D721Med (cell line): ENCODE results near the gene HRH2.
A peak's percentile ranks its signal among the peaks of the same experiment; 100 is the strongest.

Experiments
- DNase-seq: peaks from one replicate; pipeline ENCODE4 v3.0.0; 2011; ENCODE audit warnings: low spot score; ENCODE audit not compliant: insufficient read length
- FAIRE-seq: peaks from 2 replicates; lab custom pipeline; 2011; peaks lifted over from hg19 to GRCh38; lab: Jason Lieb, UNC
- TF ChIP-seq, protein P1 (sequence below): IDR thresholded peaks from 2 replicates; pipeline ENCODE4 v1.5.1; 2012; ENCODE audit warnings: mild to moderate bottlenecking, control low read depth; ENCODE audit not compliant: insufficient read depth; ENCODE audit errors: missing control alignments

The HRH2 gene

GRCh38 chr5:175692235-175692995 lies 34.5 kb downstream of the HRH2 start:
- FAIRE-seq (no peak), DNase-seq (no peak)
- TF ChIP-seq, protein P1, sequence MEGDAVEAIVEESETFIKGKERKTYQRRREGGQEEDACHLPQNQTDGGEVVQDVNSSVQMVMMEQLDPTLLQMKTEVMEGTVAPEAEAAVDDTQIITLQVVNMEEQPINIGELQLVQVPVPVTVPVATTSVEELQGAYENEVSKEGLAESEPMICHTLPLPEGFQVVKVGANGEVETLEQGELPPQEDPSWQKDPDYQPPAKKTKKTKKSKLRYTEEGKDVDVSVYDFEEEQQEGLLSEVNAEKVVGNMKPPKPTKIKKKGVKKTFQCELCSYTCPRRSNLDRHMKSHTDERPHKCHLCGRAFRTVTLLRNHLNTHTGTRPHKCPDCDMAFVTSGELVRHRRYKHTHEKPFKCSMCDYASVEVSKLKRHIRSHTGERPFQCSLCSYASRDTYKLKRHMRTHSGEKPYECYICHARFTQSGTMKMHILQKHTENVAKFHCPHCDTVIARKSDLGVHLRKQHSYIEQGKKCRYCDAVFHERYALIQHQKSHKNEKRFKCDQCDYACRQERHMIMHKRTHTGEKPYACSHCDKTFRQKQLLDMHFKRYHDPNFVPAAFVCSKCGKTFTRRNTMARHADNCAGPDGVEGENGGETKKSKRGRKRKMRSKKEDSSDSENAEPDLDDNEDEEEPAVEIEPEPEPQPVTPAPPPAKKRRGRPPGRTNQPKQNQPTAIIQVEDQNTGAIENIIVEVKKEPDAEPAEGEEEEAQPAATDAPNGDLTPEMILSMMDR = no peak

- DNase-seq (no peak), FAIRE-seq (no peak)
- TF ChIP-seq, protein P1 = no peak
Measured at GRCh38 chr5:175692996-175693710, 35.3 kb downstream of the HRH2 start.

DNA sequence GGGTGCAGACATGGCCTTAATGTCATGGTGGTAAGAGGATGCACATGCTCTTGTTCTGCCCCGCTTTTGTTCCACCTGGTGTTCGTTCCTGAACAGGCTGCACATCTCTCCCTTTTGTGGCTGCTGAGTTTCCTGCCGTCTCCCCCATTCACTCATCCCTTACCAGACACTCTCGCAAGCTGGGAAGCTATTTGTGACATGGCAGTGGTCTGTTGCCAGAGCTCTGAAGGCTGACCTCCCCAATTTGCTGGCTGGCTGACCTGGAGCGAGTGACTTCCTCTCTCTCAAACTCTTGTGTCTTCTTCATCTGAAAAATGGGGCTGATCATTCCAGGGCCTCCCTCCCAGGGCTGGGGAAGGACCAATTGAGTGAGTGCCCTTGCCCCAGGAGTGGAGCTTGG lies 35.9 kb downstream of the HRH2 start:
- DNase-seq (no peak), FAIRE-seq (no peak)
- TF ChIP-seq, protein P1 = no peak

- no peak for DNase-seq
- TF ChIP-seq, protein P1 = no peak
- FAIRE-seq = no peak
Measured at GRCh38 chr5:175694371-175695160, 36.7 kb downstream of the HRH2 start.

- no peak for FAIRE-seq
- DNase-seq = no peak
- TF ChIP-seq, protein P1 = no peak
Measured at GRCh38 chr5:175695161-175696126, 37.6 kb downstream of the HRH2 start.

DNA sequence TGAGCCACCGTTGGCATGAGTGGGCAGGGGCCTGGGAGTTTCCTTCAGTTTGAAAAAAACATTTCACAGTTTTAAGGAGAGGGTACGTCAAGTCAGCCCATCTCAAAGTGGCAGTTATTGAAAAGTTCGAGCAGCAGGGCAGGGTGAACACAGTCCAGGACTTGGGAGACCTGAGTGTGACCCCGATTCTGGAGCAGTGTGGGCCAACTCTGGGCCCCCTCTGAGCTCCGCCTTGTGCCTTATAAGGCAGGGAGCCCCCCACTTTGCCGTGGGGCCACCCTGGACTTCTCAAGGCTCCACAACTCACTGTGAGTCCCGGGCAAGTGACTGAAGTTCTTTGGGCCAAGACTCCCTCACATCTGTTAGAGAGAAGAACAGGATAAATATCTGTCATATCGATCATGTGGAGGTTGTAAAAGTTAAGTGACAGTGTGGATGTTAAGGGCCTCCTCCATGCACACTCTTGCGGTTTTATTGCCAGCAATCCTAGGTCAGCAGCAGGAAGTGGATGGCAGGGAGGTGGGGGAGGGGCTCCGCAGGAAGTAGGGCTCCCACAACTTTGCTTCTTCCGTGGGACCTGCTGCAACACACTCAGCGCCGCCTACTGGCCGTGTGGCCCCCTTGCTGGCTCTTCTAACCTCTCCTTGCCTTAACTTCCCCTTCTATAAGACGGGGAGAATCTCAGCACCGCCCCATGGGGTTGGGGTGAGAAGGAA lies 38.4 kb downstream of the HRH2 start:
- no peak for DNase-seq
- TF ChIP-seq, protein P1 = peak; percentile 51
- no peak for FAIRE-seq
